HG03103 (cell line): ENCODE results near the gene ABI2.
A peak's percentile ranks its signal among the peaks of the same experiment; 100 is the strongest.
"Not testable (repeated sequence)": the region's sequence is repeated elsewhere in the genome, so short reads cannot be mapped to it uniquely, and the experiment has no call there.

Experiments used
- ATAC-seq: cut with Tn5 transposase; IDR thresholded peaks from one replicate; pipeline ENCODE4 v1.9.1; 2021; ENCODE audit warnings: low read depth; ENCODE audit not compliant: unreplicated experiment

ABI2 gene

GRCh38 chr2:203327901-203328759 is at the start of gene ABI2:
TSS of gene ABI2 (plus strand) at chr2:203328394. CDS start at chr2:203328515, 121 bp downstream.
- peak; percentile 43 for ATAC-seq

DNA sequence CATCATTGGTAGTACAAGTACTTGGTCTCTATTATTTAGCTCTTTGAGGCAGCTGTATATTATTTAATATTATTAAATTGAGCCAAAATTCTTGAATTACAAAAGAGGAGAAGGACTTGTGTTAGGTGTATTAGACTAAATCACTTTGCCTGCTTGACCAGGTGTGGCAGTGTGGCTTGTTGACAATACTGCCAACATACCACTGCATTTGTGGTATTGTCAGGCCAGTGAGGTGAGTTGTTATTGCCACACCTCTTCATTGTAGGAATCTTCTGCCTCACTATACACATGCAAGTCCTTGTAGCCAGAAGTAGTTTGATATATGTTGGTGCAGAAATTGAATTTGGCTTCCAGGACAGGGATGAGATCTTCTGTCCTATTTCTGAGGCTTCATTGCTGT is 48.9 kb upstream of the ABI2 start:
- no peak for ATAC-seq

- no peak for ATAC-seq
Measured at GRCh38 chr2:203280428-203281064, 47.6 kb upstream of the ABI2 start.

DNA sequence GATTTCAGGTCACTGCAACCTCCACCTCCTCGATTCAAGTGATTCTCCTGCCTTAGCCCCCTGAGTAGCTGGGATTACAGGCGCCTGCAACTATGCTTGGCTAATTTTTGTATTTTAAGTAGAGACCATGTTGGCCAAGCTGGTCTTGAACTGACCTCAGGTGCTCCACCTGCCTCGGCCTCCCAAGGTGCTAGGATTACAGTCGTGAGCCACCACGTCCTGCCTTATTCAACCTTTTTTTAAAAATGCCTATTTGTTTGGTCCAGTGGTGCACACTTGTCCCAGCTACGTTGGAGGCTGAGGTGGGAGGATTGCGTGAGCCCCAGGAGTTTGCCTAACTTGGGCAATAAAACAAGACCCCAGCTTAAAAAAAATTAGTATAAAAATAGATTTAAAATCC is 46.1 kb upstream of the ABI2 start:
- ATAC-seq, result no peak

DNA sequence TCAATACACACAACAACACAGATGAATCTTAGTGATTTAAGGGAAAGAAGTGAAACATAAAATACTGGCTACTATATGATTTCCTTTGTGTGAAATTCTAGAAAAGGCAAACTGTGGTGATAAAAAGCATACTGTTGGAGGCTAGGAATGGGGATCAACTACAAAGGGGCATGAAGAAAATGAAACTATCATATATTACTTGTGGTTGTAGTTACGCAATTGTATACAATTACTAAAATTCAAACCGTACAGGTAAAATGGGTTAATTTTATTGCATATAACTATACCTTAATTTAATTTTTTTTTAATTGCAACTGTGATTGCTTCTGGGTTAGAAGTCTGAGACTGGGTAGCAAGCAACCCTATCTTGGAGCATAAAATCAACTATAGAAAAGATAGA is 41.7 kb upstream of the ABI2 start:
- no peak for ATAC-seq

DNA sequence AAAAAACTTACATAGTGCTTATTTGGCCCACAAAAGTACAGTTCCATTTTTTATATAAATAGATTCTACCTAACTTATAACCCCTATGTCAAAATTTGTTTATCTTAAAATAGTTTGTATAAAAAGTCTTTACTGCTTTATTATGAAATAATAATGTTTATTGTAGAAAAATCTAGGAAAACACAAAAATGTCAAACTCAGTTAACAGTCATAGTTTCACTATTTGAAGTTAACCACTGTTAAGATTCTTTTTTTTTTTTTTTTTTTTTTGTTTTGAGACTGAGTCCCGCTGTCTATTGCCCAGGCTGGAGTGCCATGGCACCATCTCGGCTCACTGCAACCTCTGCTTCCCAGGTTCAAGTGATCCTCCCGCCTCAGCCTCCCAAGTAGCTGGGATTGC is 26.5 kb upstream of the ABI2 start:
- no peak for ATAC-seq

- ATAC-seq, result not testable (repeated sequence)
Measured at GRCh38 chr2:203302586-203302985, 25.6 kb upstream of the ABI2 start.

DNA sequence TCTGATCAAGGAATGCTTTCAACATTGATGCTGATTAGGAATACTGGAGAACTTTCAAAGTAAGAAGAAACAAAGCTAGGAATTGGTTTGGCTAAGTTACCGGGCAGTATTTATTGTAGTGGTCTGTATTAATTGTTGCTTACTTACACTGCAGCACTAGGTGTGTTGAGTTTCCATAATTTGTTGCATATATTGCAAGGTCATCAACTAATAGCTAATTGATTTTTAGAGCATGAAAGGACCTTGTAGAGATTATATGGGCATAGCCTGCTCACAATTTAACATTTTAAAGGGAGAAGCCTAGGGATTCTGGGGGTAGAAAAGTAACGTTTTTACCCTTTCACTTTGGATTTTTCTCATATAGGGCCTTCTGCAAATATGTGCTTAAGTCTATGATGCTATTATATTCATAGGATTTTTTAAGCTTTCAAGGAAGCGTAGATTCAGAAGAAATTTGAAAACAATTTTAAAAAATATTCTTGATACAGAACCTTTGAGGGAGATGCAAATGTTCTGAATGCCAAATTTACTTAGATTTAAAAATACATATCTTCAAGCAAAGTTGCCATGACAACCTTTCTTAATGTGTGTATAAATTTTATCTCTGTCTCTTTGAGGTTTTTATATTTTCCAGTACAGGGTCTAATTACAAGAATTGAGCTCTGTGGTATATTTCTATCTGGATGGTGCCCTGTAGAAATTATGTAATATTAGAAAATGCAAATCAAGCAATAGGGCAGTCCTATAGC is 17.3 kb upstream of the ABI2 start:
- ATAC-seq, result no peak

DNA sequence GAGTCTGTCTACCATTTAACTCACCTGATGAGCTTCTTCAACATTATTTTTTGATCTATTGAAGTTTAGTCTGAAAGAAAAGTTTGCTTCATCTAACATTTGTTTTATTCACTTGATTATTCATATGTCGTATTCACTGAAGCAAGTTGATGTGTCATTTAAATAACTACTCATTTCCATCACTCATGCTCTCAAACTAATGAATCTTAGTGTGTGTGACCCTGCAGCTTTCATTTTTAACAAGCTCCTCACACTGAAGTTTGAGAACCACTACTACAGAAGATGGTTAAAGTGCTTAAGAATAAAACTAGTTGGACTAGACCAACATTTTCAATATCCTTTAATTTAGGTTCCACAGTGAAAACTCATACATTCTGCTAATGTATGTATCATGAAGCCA is 1.8 kb upstream of the ABI2 start:
- ATAC-seq, result no peak

- ATAC-seq, result no peak
Measured at GRCh38 chr2:203327582-203327900, 653 bp upstream of the ABI2 start.

GRCh38 chr2:203328760-203329540 is 756 bp downstream of the ABI2 start:
- ATAC-seq, result peak; percentile 47

DNA sequence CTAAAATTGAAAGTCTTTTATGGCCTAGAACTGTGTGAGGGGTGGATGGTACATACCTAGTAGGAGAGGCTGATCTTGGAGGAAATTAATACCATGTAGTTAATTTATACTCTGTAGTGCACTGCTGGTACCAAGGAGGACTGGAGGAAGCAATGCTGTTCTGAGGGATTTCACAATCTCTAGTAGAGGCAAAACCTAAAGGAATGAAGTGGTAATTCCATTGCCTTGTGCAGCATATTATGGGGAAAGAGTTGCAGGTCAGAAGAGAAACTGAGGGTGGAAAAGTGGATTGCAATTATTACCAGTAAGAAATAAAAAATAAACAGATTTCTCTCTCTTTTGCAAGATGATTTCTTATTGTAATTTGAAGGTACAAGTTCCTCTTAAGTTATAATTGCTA is 2.2 kb downstream of the ABI2 start:
- ATAC-seq, result no peak

DNA sequence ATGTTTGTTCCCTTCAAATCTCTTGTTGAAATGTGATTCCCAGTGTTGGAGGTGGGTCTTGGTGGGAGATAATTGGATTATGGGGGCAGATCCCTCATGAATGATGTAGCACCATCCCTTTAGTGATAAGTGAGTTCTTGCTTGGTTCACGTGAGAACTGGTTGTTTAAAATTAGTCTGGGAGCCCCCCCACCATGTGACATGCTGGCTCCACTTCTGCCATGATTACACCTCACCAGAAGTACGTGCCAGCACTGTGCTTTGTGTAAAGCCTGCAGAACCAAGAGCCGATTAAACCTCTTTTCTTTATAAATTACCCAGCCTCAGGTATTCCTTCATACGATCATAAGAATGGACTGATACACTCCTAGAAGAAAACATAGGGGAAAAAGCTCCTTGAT is 10.1 kb downstream of the ABI2 start:
- ATAC-seq, result no peak

GRCh38 chr2:203340791-203341487 is 12.7 kb downstream of the ABI2 start:
- ATAC-seq, result no peak

GRCh38 chr2:203341741-203342310 is 13.6 kb downstream of the ABI2 start:
- ATAC-seq, result no peak

GRCh38 chr2:203342374-203342773 is 14.2 kb downstream of the ABI2 start:
- ATAC-seq, result not testable (repeated sequence)

DNA sequence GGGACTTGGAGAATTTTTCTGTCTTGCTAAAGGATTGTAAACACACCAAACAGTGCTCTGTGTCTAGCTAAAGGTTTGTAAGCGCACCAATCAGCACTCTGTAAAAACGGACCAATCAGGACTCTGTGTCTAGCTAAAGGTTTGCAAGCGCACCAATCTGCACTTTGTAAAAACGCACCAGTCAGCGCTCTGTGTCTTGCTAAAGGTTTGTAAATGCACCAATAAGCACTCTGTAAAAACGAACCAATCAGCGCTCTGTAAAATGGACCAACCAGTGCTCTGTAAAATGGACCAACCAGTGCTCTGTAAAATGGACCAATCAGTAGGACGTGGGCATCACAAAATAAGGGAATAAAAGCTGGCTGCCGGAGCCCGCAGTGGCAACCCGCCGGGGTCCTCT is 16.5 kb downstream of the ABI2 start:
- no peak for ATAC-seq

DNA sequence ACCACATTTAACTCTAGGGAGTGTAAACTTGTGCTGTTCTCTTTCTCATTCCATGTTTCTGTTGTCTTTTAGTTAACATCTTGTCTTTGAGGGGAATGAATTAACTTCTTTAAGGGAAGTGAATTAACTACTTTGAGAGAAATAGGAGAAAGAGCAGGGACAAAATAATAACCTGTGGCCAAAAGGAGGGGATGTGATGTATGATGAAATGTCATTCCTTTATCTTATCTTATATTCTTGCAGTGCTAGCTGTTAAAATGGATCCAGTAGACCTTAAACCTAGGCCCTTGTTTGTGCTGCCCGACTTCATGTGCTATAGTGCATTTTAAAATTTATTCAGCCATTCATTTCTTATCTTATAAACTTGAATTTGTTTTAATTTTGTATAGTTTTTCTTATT is 18.4 kb downstream of the ABI2 start:
- no peak for ATAC-seq

DNA sequence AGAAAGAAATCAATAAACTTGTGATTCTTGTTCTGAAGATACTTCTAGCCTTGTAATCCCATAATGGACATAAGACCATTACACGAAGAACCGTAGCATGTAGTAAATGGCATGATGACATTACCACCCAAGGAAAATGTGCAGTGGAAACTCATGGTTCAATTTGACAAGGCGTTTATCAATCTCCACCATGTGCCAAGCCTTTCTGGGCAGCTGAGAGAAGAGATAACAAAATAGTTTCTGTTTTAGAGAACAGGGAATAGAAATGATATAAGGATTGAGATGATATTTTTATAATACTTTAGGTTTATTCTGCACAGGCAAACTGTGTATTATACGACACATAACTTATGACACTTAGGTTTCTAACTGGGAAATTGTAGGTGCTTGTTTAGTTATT is 19.2 kb downstream of the ABI2 start:
- ATAC-seq, result no peak
